HuH-7.5 (cell line): Measurements from ENCODE around the gene NRSN2.
"Not testable (repeated sequence)": the region's sequence is repeated elsewhere in the genome, so short reads cannot be mapped to it uniquely, and the experiment has no call there.

Experiments
- DNase-seq: peaks from one replicate; pipeline ENCODE4 v3.0.0; 2011; ENCODE audit warnings: low spot score

The NRSN2 gene

GRCh38 chr20:354298-354977 is 7.5 kb downstream of the NRSN2 start:
- DNase-seq = peak; percentile 89

- DNase-seq = not testable (repeated sequence)
These were observed 9.2 kb downstream of the NRSN2 start for GRCh38 chr20:356154-356553.

- no peak for DNase-seq
These were observed 9.8 kb downstream of the NRSN2 start for GRCh38 chr20:356745-357144.

DNA sequence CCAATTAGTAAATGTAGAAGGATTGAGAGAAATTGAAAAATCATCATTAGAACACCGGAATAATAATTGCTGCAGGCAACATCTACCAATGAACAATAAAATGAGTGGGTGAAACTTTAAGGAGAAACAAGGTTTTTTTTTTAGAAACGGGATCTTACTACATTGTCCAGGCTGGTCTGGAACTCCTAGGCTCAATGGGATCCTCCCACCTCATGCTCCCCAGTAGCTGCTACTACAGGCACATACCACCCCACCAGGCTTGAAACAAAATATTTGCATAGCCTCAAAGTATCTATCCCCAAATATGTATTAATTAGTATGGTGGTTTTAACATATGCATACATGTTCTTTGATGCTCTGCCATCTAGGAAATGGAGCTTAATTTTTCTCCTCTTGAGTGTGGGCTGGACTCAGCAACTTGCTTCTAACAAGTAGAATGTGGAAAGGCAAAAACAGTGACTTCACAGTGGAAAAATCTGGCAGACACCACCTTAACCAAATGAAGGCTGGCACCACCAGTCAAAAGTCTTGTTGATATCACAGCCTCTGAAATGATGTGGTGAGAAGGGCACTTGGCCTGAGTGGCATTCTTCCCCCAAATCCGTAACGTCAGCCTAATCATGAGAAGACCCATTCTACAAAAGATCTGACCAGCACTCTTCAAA is 12.1 kb downstream of the NRSN2 start:
- no peak for DNase-seq

DNA sequence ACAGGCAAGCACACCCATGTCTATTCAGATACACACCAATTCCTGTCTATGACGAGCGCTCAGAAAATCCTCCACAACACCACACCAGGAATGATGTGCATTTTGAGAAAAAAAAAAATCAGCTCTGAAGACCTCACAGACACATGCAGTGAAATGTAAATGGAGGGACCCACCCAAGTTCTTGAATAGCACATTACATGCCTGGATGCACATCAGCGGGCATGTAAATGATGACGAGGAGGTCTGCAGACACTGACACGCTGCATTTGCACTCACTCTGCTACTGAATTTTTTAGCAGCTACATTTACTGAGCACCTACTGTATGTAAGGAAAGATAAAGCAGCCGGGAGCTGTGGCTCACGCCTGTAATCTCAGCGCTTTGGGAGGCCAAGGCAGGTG is 14.7 kb downstream of the NRSN2 start:
- DNase-seq = no peak

DNA sequence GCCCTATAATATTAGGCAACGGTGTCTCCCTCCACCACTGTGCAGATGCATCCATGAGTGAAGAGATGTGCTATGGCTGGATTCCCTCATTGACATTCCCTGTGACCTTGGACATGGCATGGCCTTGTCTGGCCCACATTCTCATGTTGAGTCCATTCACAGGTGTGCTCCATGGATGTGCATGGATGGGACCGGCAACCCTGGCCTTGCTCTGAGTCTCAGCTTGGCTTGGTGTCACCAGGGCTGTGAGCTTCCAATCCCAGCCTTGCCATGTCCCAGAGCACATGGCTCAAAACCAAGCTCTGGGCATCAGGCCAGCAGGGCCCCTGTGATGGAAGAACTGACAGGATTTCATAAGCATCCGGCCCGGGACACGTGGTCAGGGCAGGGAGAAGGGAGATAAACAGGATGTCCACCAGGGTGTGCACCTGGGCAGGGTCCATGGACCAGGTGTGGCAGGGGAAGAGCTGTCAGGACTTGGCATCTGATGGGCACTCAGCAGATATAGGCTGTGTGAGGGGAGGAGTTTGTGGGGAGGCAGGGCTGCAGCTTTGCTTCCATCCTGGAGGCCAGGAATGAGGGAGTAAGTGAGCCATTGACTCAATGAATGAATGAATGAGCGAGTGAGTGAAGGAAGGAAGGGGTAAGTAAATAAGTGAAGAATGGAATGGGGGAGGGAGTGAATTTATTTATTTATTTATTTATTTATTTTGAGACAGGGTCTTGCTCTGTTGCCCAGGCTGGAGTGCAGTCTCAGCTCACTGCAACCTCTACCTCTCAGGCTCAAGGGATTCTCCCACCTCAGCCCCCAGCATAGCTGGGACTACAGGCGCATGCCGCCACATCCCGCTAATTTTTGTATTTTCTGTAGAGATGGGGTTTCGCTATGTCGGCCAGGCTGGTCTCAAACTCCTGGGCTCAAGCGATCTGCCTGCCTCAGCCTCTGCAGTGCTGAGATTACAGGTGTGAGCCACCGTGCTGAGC is 15.7 kb downstream of the NRSN2 start:
- peak; percentile 82 for DNase-seq

- no peak for DNase-seq
These were observed 16.6 kb downstream of the NRSN2 start for GRCh38 chr20:363319-364078.

DNA sequence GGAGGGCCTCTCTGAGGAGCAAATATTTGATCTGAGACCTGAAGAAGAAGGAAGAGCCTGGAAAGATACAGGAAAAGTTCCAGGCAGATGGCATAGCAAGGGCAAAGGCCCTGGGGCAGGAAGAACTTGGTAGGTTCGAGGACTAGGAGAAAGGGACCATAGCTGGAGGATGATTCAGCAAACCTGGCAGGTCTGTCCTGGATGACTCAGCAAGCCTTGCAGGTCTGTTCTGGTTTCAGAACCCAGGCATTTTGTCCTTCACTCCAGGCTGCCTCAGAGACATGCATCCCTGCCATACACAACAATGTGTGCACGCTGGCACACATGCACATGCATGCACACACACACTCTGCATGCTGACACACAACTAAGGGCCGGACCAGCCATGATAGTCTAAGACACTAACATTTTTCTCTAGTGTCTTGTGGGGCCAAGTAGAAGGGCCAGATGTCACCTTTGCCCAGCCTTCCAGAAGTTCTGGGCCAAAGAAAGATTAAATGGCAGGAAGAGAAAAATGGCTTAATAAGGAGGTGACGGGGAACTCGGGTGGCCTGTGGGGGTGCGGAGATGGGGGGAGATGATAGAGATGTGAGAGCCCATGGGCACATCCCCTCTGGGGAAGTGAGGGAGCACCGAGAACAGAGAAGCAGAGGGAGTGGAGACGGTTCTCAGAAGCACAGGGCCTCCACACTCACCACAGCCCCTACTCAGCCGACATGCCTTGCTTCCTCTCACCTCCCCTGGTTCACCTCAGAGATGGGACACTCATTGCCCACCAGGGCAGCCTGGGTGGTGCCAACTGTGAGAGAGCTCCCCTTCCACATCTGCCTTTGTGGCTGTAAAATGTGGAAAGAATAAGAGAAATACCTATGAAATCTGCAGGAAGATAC is 18.2 kb downstream of the NRSN2 start:
- DNase-seq = no peak

DNA sequence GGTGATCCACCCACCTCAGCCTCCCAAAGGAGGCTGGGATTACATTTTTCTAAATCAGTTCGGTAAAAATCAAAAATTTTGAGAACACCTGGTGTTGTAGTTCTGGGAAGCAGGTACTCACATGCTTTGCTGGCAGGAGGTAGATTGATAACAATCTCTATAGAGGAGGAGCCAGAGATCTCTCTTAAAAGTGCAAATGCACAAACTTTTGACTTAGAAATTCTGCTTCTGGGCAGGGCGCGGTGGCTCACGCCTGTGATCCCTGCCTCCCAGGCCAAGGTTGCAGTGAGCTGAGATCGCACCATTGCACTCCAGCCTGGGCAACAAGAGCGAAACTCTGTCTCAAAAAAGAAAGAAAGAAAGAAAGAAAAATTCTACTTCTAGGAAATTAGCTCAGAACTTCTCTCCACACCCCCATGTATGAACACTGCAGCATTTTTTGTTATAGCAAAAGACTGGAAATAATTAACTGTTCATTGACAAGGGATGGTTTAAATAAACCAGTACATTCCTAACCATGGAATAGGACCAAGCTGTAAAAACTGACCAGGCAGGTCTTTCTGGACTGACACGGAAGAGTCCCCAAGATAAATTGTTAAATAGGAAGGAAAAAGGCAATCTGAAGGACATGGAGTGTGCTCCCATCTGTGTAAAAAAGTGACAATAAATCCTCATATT is 19.3 kb downstream of the NRSN2 start:
- DNase-seq = no peak

GRCh38 chr20:366719-367485 is 20.0 kb downstream of the NRSN2 start:
- no peak for DNase-seq

GRCh38 chr20:367486-367887 is 20.6 kb downstream of the NRSN2 start:
- DNase-seq = no peak

DNA sequence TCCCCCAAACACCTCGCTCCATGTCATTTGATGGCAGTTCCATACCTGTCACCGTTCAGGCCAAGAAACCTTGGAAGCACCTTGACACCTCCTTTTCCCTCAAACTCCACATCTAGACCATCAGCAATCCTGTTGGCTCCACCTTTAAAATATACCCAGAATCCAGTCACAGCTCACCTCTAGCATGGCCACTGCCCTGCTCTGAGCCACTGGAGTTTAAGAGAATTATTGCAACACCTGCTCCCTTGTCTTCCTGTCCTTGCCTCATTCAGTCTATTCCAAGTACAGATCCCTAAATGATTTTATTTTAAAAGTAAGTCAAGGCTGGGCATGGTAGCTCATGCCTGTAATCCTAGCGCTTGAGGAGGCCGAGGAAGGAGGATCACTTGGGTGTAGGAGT is 22.0 kb downstream of the NRSN2 start:
- DNase-seq = no peak

GRCh38 chr20:370151-370600 is 23.3 kb downstream of the NRSN2 start:
- no peak for DNase-seq

DNA sequence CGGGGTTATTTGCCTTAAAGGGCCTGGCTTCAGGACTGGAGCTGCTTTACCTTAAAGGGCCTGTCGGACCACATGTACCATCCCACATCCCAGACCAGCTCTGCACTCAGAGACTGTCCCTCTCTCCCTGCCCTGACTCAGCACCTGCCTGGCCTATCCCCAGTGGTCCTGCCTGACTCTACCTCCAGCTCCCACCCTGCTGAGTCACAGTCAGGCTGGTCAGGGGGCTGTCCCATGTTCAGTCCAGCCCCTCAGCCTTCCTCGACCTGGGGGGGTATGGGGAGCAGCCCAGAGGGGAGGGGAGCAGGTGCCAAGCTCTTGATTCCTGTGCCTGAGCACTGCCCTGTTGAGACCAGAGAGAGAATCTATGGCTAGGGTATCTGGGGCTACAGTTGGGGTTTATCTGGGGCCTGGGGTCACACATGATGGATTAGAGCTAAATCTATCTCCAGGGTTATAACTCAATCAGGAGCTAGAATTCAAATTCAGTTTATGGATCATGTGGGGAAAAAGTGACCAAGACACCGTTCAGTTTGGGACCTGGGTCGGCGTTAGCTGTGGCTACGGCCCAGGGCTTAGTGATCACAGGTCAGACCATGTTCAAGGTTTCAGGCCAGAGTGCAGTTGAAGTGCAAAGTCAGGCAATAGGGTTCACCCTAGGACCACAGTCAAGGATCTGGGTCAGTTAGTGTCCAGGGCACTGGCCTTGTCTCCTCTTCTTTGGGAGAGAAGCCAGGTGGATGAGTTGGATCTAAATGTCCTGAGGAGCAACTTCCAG is 24.3 kb downstream of the NRSN2 start:
- no peak for DNase-seq

GRCh38 chr20:371755-372542 is 25.0 kb downstream of the NRSN2 start:
- peak; percentile 85 for DNase-seq

DNA sequence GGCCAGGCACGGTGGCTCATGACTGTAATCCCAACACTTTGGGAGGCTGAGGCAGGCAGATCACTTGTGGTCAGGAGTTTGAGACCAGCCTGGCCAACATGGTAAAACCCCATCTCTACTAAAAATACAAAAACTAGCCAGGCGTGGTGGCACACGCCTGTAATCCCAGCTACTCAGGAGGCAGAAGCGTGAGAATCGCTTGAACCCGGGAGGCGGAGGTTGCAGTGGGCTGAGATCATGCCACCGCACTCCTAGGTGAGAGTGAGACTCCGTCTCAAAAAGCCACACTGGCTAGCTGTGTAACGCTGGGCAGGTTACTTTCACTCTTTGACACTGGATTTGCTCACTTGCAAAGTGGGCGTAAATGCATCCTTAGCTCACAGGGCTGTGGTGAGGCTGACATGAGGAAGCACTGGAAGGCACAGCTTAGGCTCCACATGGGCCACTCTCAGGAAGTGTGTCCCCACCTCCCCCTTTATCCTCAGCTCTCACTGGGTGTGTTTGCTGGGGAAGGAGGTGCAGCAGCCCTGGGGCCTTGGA is 25.7 kb downstream of the NRSN2 start:
- not testable (repeated sequence) for DNase-seq

DNA sequence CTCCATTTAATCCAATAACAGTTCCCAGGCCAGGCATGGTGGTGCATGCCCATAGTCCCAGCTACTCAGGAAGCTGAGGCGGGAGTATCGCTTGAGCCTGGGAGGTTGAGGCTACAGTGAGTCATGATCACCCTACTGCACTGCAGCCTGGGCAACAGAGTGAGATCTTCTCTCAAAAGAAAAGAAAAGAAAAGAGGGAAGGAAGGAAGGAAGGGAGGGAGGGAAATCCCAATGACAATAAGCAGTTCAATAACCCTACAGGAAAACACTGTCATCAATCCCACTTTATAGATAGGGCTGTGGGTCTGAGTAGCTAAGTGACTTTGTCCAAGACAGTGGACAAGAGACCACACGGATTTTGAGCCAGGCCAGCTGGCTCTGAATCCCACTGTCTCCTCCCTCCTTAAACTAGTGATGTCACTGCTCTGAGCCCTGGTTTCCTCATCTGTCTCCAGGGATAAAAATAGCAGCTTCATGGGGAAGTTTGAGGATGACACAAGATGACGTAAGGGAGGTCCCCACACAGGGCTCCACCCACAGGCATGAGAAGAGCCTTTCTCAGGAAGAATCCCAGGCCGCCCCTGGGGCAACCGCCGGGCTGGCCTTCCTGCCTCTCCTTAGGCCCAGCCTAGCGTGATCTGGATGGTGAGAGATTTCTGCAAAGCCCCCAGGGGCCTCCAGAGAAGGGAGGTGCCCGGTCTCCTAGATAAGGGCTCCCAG is 26.4 kb downstream of the NRSN2 start:
- peak; percentile 53 for DNase-seq
